GM12892 (cell line): ENCODE data around the gene TMEM167A.

Experiments
- POLR2A ChIP-seq: IDR thresholded peaks from 2 replicates; pipeline ENCODE4 v1.6.1; 2011; ENCODE audit warnings: low read depth, low read length, control low read depth
- POLR2AphosphoS5 ChIP-seq: IDR thresholded peaks from 2 replicates; pipeline ENCODE4 v1.6.1; 2011; ENCODE audit warnings: low read depth, low read length, control low read depth
- TAF1 ChIP-seq: IDR thresholded peaks from 2 replicates; pipeline ENCODE4 v1.6.1; 2011; ENCODE audit warnings: low read depth, mild to moderate bottlenecking, control low read depth, low read length, borderline replicate concordance

DNA sequence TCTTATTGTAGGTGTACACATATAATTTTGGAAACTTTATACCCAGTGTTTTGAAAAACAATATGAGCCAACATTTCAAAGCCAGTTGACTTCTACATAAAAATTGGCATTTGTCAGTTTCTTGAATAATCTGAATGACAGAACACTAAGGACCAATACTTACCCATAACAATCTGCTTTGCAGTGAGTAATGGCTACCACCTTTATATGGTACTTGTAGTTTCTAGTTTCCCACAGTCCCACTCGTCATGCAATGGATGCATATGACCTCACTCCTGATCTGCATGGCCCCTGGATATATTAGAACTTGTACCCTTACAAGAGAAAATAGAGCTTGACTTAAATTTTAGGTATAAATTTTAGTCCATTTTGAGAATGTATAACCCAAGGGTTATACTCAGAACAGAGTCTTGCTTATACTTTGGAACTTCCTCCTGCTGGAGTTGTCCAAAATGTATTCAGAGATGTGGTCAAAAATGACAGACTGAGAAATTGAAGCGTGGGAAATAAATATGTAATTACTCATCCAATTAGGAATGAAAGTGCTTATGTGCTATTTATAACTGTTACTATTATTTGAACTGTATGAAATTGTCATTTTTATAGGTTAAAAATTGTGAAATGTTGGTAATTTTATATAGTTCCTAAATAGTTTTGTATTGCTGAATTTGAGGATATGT, 19.6 kb upstream of the TMEM167A start:
- no peak for TF ChIP-seq POLR2AphosphoS5
- TF ChIP-seq POLR2A, result no peak
- no peak for TF ChIP-seq TAF1
